Neural cell (in vitro differentiated cells): ENCODE results near the gene GRIFIN. TPM values are rescaled to one million over a fixed set of nuclear protein-coding genes. Genes with fewer than 3 reads are reported as not detected.

Experiments
- H2AFZ ChIP-seq: fragments of 200-600, 300-800 bp; sonication (generic), shearing (Covaris generic); 2 replicates; pipeline ENCODE4 v1.6.0; 2014; ENCODE audit warnings: low read depth, mild to moderate bottlenecking, antibody characterized with exemption, low read length, moderate library complexity
- H3F3A ChIP-seq: fragments of 200-600 bp; shearing (Covaris generic); 2 replicates; pipeline ENCODE4 v1.6.1; 2016; ENCODE audit warnings: mild to moderate bottlenecking, moderate library complexity, mixed read lengths, antibody characterized with exemption, low read length; ENCODE audit not compliant: insufficient read depth, poor library complexity, severe bottlenecking
- H3K27ac ChIP-seq: fragments of 200-600, 300-800 bp; sonication (generic), shearing (Covaris generic); 2 replicates; pipeline ENCODE4 v1.5.1; 2014; ENCODE audit warnings: mild to moderate bottlenecking, low read length, moderate library complexity
- H3K27me3 ChIP-seq: fragments of 300-800, 200-600 bp; sonication (generic), shearing (Covaris generic); 2 replicates; pipeline ENCODE4 v1.6.0; 2014; ENCODE audit warnings: mild to moderate bottlenecking, low read depth, low read length, moderate library complexity; ENCODE audit not compliant: insufficient read depth
- H3K36me3 ChIP-seq: fragments of 300-800, 200-600 bp; sonication (generic), shearing (Covaris generic); 2 replicates; pipeline ENCODE4 v1.5.1; 2014; ENCODE audit warnings: mild to moderate bottlenecking, antibody characterized with exemption, low read length, moderate library complexity; ENCODE audit not compliant: insufficient read depth
- H3K4me2 ChIP-seq: fragments of 300-800, 200-600 bp; sonication (generic), shearing (Covaris generic); 2 replicates; pipeline ENCODE4 v1.6.0; 2014; ENCODE audit warnings: mild to moderate bottlenecking, low read length
- H3K4me3 ChIP-seq: fragments of 300-800, 200-600 bp; sonication (generic), shearing (Covaris generic); 2 replicates; pipeline ENCODE4 v1.5.1; 2014; ENCODE audit warnings: mild to moderate bottlenecking, low read length, moderate library complexity
- H3K79me2 ChIP-seq: fragments of 200-600 bp; shearing (Covaris generic); replicated peaks from 2 replicates; pipeline ENCODE4 v1.6.0; 2014; ENCODE audit warnings: mild to moderate bottlenecking, low read length, moderate library complexity; ENCODE audit not compliant: insufficient read depth
- H3K9ac ChIP-seq: fragments of 300-800, 200-600 bp; sonication (generic), shearing (Covaris generic); 2 replicates; pipeline ENCODE4 v1.6.1; 2016; ENCODE audit warnings: mild to moderate bottlenecking, low read length, mixed read lengths
- H3K9me2 ChIP-seq: fragments of 200-600 bp; shearing (Covaris generic); 2 replicates; pipeline ENCODE4 v1.6.1; 2016; ENCODE audit warnings: mild to moderate bottlenecking, low read length, mixed read lengths; ENCODE audit not compliant: insufficient read depth
- H3K9me3 ChIP-seq: fragments of 200-600, 300-800 bp; sonication (generic), shearing (Covaris generic); 2 replicates; pipeline ENCODE4 v1.6.1; 2016; ENCODE audit warnings: mild to moderate bottlenecking, mixed run types, low read length, moderate library complexity, mixed read lengths
- H4K20me1 ChIP-seq: fragments of 200-600 bp; shearing (Covaris generic); 2 replicates; pipeline ENCODE4 v1.6.1; 2016; ENCODE audit warnings: mild to moderate bottlenecking, mixed run types; ENCODE audit not compliant: insufficient read depth
- EP300 ChIP-seq: fragments of 450-650 bp; conservative IDR thresholded peaks from 2 replicates; pipeline ENCODE4 v1.6.1; 2014; ENCODE audit warnings: antibody characterized with exemption, mild to moderate bottlenecking, moderate library complexity; ENCODE audit not compliant: poor library complexity, severe bottlenecking
- EZH2 ChIP-seq: fragments of 200-600, 300-800 bp; shearing (Covaris generic), sonication (generic); IDR thresholded peaks from 2 replicates; pipeline ENCODE4 v1.6.1; 2014; ENCODE audit warnings: antibody characterized with exemption, low read length, borderline replicate concordance, mild to moderate bottlenecking; ENCODE audit not compliant: insufficient read depth, poor library complexity, severe bottlenecking
- MXI1 ChIP-seq: fragments of 450-650 bp; conservative IDR thresholded peaks from 2 replicates; pipeline ENCODE4 v1.6.1; 2014; ENCODE audit warnings: antibody characterized with exemption, mild to moderate bottlenecking; ENCODE audit not compliant: poor library complexity, severe bottlenecking
- POLR2AphosphoS5 ChIP-seq: IDR thresholded peaks from 2 replicates; pipeline ENCODE4 v1.6.1; 2012
- RAD21 ChIP-seq: fragments of 450-650 bp; conservative IDR thresholded peaks from 2 replicates; pipeline ENCODE4 v1.6.1; 2014; ENCODE audit warnings: antibody characterized with exemption, mild to moderate bottlenecking, moderate library complexity
- REST ChIP-seq: IDR thresholded peaks from 2 replicates; pipeline ENCODE4 v1.6.1; 2012; ENCODE audit warnings: borderline replicate concordance
- SMC3 ChIP-seq: fragments of 450-650 bp; conservative IDR thresholded peaks from 2 replicates; pipeline ENCODE4 v1.6.1; 2014; ENCODE audit warnings: antibody characterized with exemption, mild to moderate bottlenecking, moderate library complexity; ENCODE audit not compliant: poor library complexity
- TAF1 ChIP-seq: IDR thresholded peaks from 2 replicates; pipeline ENCODE4 v1.6.1; 2012; ENCODE audit warnings: low read depth
- polyA plus RNA-seq: library from polyadenylated mRNA; depleted of rRNA; stranded (reverse); fragments of >200 nt; gene quantifications from 2 replicates; pipeline ENCODE4 v1.2.3, GENCODE V29; 2014
- TF ChIP-seq, protein P1 (sequence below): fragments of 450-650 bp; IDR thresholded peaks from 2 replicates; pipeline ENCODE4 v1.5.1; 2014; ENCODE audit warnings: antibody characterized with exemption, mild to moderate bottlenecking, moderate library complexity; ENCODE audit not compliant: poor library complexity, severe bottlenecking

The GRIFIN gene
- polyA plus RNA-seq, 1 donor from 2014 or later, result not detected

DNA sequence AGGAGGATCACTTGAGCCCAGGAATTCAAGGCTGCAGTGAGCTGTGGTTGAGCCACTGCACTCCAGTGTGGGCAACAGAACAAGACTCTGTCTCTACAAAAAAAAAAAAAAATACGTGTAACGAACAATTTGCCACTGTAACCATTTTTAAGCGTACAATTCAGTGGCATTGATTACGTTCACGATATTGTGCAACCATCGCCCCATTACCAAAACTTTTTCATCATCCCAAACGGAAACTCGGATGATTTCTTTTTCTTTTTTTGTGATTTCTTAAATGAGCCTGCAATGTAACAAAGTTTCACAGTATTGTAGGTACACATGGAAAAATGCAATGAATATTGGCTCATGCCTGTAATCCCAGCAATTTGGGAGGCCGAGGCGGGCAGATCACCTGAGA is 9.5 kb downstream of the GRIFIN start:
- H3K36me3 ChIP-seq, result no peaks in the 10 kb centered on the region
- no peaks in the 10 kb centered on the region for H3K27me3 ChIP-seq
- no peaks in the 10 kb centered on the region for H3F3A ChIP-seq
- H4K20me1 ChIP-seq, result no peaks in the 10 kb centered on the region
- TF ChIP-seq RAD21, result no peak
- TF ChIP-seq EP300, result no peak
- no peak for TF ChIP-seq TAF1
- no peak for TF ChIP-seq EZH2
- TF ChIP-seq, protein P1, sequence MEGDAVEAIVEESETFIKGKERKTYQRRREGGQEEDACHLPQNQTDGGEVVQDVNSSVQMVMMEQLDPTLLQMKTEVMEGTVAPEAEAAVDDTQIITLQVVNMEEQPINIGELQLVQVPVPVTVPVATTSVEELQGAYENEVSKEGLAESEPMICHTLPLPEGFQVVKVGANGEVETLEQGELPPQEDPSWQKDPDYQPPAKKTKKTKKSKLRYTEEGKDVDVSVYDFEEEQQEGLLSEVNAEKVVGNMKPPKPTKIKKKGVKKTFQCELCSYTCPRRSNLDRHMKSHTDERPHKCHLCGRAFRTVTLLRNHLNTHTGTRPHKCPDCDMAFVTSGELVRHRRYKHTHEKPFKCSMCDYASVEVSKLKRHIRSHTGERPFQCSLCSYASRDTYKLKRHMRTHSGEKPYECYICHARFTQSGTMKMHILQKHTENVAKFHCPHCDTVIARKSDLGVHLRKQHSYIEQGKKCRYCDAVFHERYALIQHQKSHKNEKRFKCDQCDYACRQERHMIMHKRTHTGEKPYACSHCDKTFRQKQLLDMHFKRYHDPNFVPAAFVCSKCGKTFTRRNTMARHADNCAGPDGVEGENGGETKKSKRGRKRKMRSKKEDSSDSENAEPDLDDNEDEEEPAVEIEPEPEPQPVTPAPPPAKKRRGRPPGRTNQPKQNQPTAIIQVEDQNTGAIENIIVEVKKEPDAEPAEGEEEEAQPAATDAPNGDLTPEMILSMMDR, result no peak
- no peak for TF ChIP-seq SMC3
- no peak for TF ChIP-seq POLR2AphosphoS5
- no peak for TF ChIP-seq MXI1
- no peak for TF ChIP-seq REST
- H3K79me2 ChIP-seq, result no peaks in the 10 kb centered on the region
- H3K9me3 ChIP-seq, result no peaks in the 10 kb centered on the region
- no peak overlapping the region for H3K4me3 ChIP-seq
- H3K27ac ChIP-seq, result no peak overlapping the region
- H2AFZ ChIP-seq, result no peak overlapping the region
- H3K9ac ChIP-seq, result no peak overlapping the region
- no peak overlapping the region for H3K4me2 ChIP-seq
- H3K9me2 ChIP-seq, result no peaks in the 10 kb centered on the region

DNA sequence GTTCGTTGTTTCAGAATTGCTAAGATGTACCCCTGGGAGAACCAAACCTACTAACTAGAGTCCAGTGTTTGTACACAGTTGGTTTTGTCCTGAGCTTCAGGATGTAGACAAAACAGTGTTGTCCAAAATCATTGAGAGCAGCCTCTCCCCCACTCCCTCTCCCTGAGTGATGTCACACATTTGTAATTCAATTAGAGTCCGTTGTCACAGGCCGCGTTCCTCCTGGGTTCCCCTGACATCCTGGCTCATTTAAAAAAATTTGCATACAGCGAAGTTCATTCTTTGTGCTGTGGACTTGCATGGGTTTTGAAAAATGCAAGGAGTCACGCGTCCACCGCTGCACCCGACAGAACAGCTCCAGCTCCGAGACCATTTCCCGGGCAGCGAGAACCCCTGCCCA is 10.3 kb downstream of the GRIFIN start:
- Histone ChIP-seq H3K4me3 (no peak overlapping the region), H3F3A (no peaks in the 10 kb centered on the region), H3K9me3 (no peaks in the 10 kb centered on the region), H3K79me2 (no peaks in the 10 kb centered on the region), H3K9me2 (no peaks in the 10 kb centered on the region), H3K36me3 (no peaks in the 10 kb centered on the region), H2AFZ (no peak overlapping the region), H3K4me2 (no peak overlapping the region), H3K9ac (no peak overlapping the region), H4K20me1 (no peaks in the 10 kb centered on the region), H3K27ac (no peak overlapping the region), H3K27me3 (no peaks in the 10 kb centered on the region)
- TF ChIP-seq, protein P1, result no peak
- TF ChIP-seq TAF1 (no peak), EP300 (no peak), MXI1 (no peak), RAD21 (no peak)
